ENCODE results near the gene UBE2L3.
"Not testable (repeated sequence)": the region's sequence is repeated elsewhere in the genome, so short reads cannot be mapped to it uniquely, and the experiment has no call there.

- TF ChIP-seq POLR2A, CTCF (IDR thresholded peaks at IDR 0.05): not testable (repeated sequence)
These were observed 13.6 kb downstream of the UBE2L3 start for GRCh38 chr22:21581009-21581713.

All from right lobe of liver (tissue), 4 donors.